ENCODE measurements around the gene THEMIS. TPM values are rescaled to one million over a fixed set of nuclear protein-coding genes. Genes with fewer than 3 reads are reported as not detected.

Gene THEMIS
- total RNA-seq, 1 donor from 2014 or later = not detected

DNA sequence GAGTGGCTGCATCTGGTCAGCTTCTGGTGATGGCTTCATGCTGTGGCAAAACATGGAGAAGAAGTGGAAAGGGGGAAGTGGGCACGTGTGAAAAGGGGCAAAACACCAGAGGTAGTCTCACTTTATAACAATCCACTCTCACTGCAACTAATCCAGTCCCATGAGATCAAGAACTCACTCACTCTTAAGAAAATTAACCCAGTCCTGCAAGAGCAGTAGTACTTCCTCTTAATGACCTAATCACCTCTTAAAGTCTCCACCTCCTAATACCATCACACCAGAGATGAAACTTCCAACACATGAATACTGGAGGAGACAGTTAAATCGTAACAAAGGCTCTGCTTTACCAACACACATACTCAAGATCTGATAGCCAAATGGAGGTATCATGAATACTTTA, 152.6 kb downstream of the THEMIS start:
- Mint-ChIP-seq H3K36me3 (no peaks in the 10 kb centered on the region), H3K27ac (no peak overlapping the region), H3K27me3 (ENCODE audit: insufficient read depth, low read depth) (no peaks in the 10 kb centered on the region), H3K4me1 (no peaks in the 10 kb centered on the region), H3K9me3 (no peaks in the 10 kb centered on the region), H3K4me3 (no peak overlapping the region)
- no peak for DNase-seq (ENCODE audit: low spot score)
- no peaks in the 10 kb centered on the region for H4K20me1 ChIP-seq (ENCODE audit: low read depth)
- H2AFZ ChIP-seq (replicated peaks) = peak overlapping the region; percentile 58
- no peak overlapping the region for H3K27ac ChIP-seq
- no peaks in the 10 kb centered on the region for H3K36me3 ChIP-seq
- peaks cover 4% of the 10 kb centered on the region for H3F3A ChIP-seq (ENCODE audit: low read depth)
- no peaks in the 10 kb centered on the region for H3K79me2 ChIP-seq (ENCODE audit: low read depth)
- no peak overlapping the region for H3K4me2 ChIP-seq
- no peak overlapping the region for H3K9ac ChIP-seq
- H3K4me3 ChIP-seq = no peak overlapping the region
- H3K27me3 ChIP-seq = no peaks in the 10 kb centered on the region
- TF ChIP-seq, protein P1, sequence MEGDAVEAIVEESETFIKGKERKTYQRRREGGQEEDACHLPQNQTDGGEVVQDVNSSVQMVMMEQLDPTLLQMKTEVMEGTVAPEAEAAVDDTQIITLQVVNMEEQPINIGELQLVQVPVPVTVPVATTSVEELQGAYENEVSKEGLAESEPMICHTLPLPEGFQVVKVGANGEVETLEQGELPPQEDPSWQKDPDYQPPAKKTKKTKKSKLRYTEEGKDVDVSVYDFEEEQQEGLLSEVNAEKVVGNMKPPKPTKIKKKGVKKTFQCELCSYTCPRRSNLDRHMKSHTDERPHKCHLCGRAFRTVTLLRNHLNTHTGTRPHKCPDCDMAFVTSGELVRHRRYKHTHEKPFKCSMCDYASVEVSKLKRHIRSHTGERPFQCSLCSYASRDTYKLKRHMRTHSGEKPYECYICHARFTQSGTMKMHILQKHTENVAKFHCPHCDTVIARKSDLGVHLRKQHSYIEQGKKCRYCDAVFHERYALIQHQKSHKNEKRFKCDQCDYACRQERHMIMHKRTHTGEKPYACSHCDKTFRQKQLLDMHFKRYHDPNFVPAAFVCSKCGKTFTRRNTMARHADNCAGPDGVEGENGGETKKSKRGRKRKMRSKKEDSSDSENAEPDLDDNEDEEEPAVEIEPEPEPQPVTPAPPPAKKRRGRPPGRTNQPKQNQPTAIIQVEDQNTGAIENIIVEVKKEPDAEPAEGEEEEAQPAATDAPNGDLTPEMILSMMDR (IDR thresholded peaks at IDR 0.05) = no peak
- TF ChIP-seq EZH2 (IDR thresholded peaks at IDR 0.05) (no peak), EZH2phosphoT487 (IDR thresholded peaks at IDR 0.05) (no peak)
- H3K4me1 ChIP-seq = no peaks in the 10 kb centered on the region
- H3K9me3 ChIP-seq (ENCODE audit: low read depth) = no peaks in the 10 kb centered on the region

DNA sequence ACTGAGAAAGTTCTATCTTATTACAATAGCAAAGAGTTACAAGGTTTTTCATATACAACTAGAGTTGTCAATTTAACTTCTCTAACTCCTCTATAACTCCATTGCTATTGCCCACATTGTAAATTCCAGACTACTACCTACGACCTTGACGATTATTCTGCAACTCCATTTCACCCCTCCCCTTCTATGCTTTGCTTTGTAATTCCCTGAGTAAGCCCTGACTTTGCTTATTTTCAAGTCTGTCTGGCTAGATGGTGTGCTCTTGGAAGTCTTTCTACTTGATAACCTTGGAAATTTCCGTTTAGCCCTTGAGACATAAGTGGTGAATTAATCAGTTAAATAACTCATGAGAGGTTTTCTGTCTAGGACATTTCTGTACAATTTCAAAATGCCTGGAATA, 162.4 kb downstream of the THEMIS start:
- H2AFZ ChIP-seq (replicated peaks) = no peak overlapping the region
- H3K9me3 Mint-ChIP-seq = no peaks in the 10 kb centered on the region
- no peak overlapping the region for H3K4me2 ChIP-seq
- H3K4me1 ChIP-seq = no peaks in the 10 kb centered on the region
- TF ChIP-seq EZH2phosphoT487 (IDR thresholded peaks at IDR 0.05) (no peak), EZH2 (IDR thresholded peaks at IDR 0.05) (no peak)
- TF ChIP-seq, protein P1 (IDR thresholded peaks at IDR 0.05) = no peak
- no peaks in the 10 kb centered on the region for H3K27me3 Mint-ChIP-seq (ENCODE audit: insufficient read depth, low read depth)
- no peak for DNase-seq (ENCODE audit: low spot score)
- no peak overlapping the region for H3K4me3 Mint-ChIP-seq
- H3K36me3 ChIP-seq = no peaks in the 10 kb centered on the region
- H3K9me3 ChIP-seq (ENCODE audit: low read depth) = no peaks in the 10 kb centered on the region
- no peaks in the 10 kb centered on the region for H3K79me2 ChIP-seq (ENCODE audit: low read depth)
- no peaks in the 10 kb centered on the region for H3K36me3 Mint-ChIP-seq
- H3K4me3 ChIP-seq = no peak overlapping the region
- H4K20me1 ChIP-seq (ENCODE audit: low read depth) = no peaks in the 10 kb centered on the region
- no peak overlapping the region for H3K9ac ChIP-seq
- no peak overlapping the region for H3K27ac ChIP-seq
- H3K4me1 Mint-ChIP-seq = no peaks in the 10 kb centered on the region
- H3K27me3 ChIP-seq = no peaks in the 10 kb centered on the region
- no peaks in the 10 kb centered on the region for H3F3A ChIP-seq (ENCODE audit: low read depth)
- no peak overlapping the region for H3K27ac Mint-ChIP-seq

DNA sequence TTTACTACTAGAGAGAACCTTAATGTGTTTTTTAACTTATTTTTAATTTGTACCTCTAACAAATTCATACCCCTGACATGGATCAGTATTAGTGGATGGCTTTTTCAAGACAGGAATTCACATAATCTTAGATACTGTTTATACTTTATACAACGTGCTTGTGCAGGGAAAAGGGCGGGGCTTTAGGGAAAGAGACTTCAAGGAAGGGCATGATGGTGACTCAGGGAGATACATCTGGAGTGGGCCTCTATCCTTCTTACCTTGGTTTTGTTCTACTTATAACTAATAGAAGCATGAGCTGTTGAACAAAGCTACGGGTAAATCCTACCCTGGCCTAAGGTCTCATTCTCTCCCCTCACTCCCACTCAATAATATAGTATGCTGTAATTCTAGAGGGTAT, 163.1 kb downstream of the THEMIS start:
- Histone ChIP-seq H4K20me1 (ENCODE audit: low read depth) (no peaks in the 10 kb centered on the region), H3F3A (ENCODE audit: low read depth) (no peaks in the 10 kb centered on the region), H3K4me1 (no peaks in the 10 kb centered on the region), H2AFZ (replicated peaks) (no peak overlapping the region), H3K79me2 (ENCODE audit: low read depth) (no peaks in the 10 kb centered on the region), H3K9me3 (ENCODE audit: low read depth) (no peaks in the 10 kb centered on the region), H3K27ac (no peak overlapping the region), H3K36me3 (no peaks in the 10 kb centered on the region), H3K4me3 (no peak overlapping the region), H3K4me2 (no peak overlapping the region), H3K9ac (no peak overlapping the region), H3K27me3 (no peaks in the 10 kb centered on the region)
- no peaks in the 10 kb centered on the region for H3K4me1 Mint-ChIP-seq
- H3K36me3 Mint-ChIP-seq = no peaks in the 10 kb centered on the region
- TF ChIP-seq EZH2 (IDR thresholded peaks at IDR 0.05) (no peak), EZH2phosphoT487 (IDR thresholded peaks at IDR 0.05) (no peak)
- TF ChIP-seq, protein P1 (IDR thresholded peaks at IDR 0.05) = no peak
- DNase-seq (ENCODE audit: low spot score) = no peak
- H3K4me3 Mint-ChIP-seq = no peak overlapping the region
- no peak overlapping the region for H3K27ac Mint-ChIP-seq
- H3K27me3 Mint-ChIP-seq (ENCODE audit: insufficient read depth, low read depth) = no peaks in the 10 kb centered on the region
- no peaks in the 10 kb centered on the region for H3K9me3 Mint-ChIP-seq
